MM.1S (cell line): ENCODE measurements around the gene NCAM2.
A peak's percentile ranks its signal among the peaks of the same experiment; 100 is the strongest.

Experiments
- DNase-seq: peaks from one replicate; pipeline ENCODE4 v3.0.0-alpha.2; 2015
- H2AFZ ChIP-seq: fragments of 300-600 bp; sonication (generic); 2 replicates; pipeline ENCODE4 v1.6.0; 2016; ENCODE audit warnings: antibody characterized with exemption, low read length
- H3F3A ChIP-seq: fragments of 300-600 bp; sonication (generic); 2 replicates; pipeline ENCODE4 v1.6.1; 2016; ENCODE audit warnings: mild to moderate bottlenecking, antibody characterized with exemption, low read length, moderate library complexity, mixed read lengths; ENCODE audit not compliant: insufficient read depth
- H3K27ac ChIP-seq: fragments of 300-600 bp; sonication (generic); 2 replicates; pipeline ENCODE4 v1.5.1; 2016; ENCODE audit warnings: mild to moderate bottlenecking, low read length
- H3K27me3 ChIP-seq: fragments of 300-600 bp; sonication (generic); replicated peaks from 2 replicates; pipeline ENCODE4 v1.6.0; 2016; ENCODE audit warnings: low read length; ENCODE audit not compliant: insufficient read depth
- H3K36me3 ChIP-seq: fragments of 300-600 bp; sonication (generic); replicated peaks from 2 replicates; pipeline ENCODE4 v1.6.1; 2016; ENCODE audit warnings: mild to moderate bottlenecking, low read length, mixed read lengths; ENCODE audit not compliant: insufficient read depth
- H3K4me1 ChIP-seq: fragments of 300-600 bp; sonication (generic); 2 replicates; pipeline ENCODE4 v1.6.1; 2016; ENCODE audit warnings: low read length, mixed read lengths
- H3K4me2 ChIP-seq: fragments of 300-600 bp; sonication (generic); 2 replicates; pipeline ENCODE4 v1.6.0; 2016; ENCODE audit warnings: low read depth, low read length
- H3K4me3 ChIP-seq: fragments of 300-600 bp; sonication (generic); 2 replicates; pipeline ENCODE4 v1.5.1; 2016; ENCODE audit warnings: low read length, mixed read lengths
- H3K79me2 ChIP-seq: fragments of 300-600 bp; sonication (generic); 2 replicates; pipeline ENCODE4 v1.6.1; 2016; ENCODE audit warnings: mixed run types, low read length, mixed read lengths
- H3K9ac ChIP-seq: fragments of 300-600 bp; sonication (generic); 2 replicates; pipeline ENCODE4 v1.6.1; 2016; ENCODE audit warnings: low read length, mixed read lengths
- H3K9me2 ChIP-seq: fragments of 300-600 bp; sonication (generic); replicated peaks from 2 replicates; pipeline ENCODE4 v1.6.1; 2016; ENCODE audit warnings: mild to moderate bottlenecking, low read length, mixed read lengths; ENCODE audit not compliant: insufficient read depth
- H3K9me3 ChIP-seq: fragments of 300-600 bp; sonication (generic); replicated peaks from 2 replicates; pipeline ENCODE4 v1.6.1; 2016; ENCODE audit warnings: mild to moderate bottlenecking, low read length, mixed read lengths; ENCODE audit not compliant: insufficient read depth
- H4K20me1 ChIP-seq: fragments of 300-600 bp; sonication (generic); 2 replicates; pipeline ENCODE4 v1.6.1; 2016; ENCODE audit warnings: mild to moderate bottlenecking, low read length, moderate library complexity, mixed read lengths; ENCODE audit not compliant: insufficient read depth
- EZH2 ChIP-seq: fragments of 300-600 bp; sonication (generic); optimal IDR thresholded peaks from 2 replicates; pipeline ENCODE3; 2017; ENCODE audit warnings: low read depth, mild to moderate bottlenecking, antibody characterized with exemption, low read length, mixed read lengths
- EZH2phosphoT487 ChIP-seq: fragments of 300-600 bp; sonication (generic); IDR thresholded peaks from 2 replicates; pipeline ENCODE4 v1.6.1; 2018; ENCODE audit warnings: antibody characterized with exemption, low read length
- TF ChIP-seq, protein P1 (sequence below): fragments of 300-600 bp; sonication (generic); IDR thresholded peaks from 2 replicates; pipeline ENCODE4 v1.5.1; 2016; ENCODE audit warnings: antibody characterized with exemption, low read length, mixed read lengths

The NCAM2 gene

DNA sequence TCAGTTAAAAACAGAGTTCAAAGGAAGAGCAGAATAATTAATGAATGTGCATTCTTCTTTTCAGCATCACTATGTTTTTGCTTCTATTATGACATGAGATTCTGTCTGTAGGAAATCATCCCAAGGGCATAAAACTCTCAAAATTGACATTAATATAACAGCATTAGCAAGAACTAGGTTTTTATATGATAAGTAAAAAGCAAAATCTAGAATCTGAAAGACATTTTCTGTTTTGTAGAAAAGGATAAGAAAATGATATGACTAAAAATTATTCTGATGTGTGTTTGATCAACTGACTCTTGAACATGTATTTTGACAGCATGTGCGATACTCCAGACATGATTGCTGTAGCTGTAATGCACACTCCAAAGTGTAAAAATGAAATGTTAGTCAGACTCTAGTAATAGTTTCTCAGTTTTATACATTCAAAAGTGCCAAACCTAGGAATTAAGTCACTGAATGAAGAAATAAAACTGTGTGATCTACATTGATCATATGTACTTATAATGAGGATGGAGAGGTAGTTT, 197.3 kb downstream of the NCAM2 start:
- H3F3A ChIP-seq = no peaks in the 10 kb centered on the region
- H2AFZ ChIP-seq = no peak overlapping the region
- H3K27ac ChIP-seq = no peak overlapping the region
- H3K36me3 ChIP-seq = no peaks in the 10 kb centered on the region
- H3K4me3 ChIP-seq = no peak overlapping the region
- TF ChIP-seq EZH2phosphoT487 = no peak
- no peak for TF ChIP-seq EZH2
- TF ChIP-seq, protein P1, sequence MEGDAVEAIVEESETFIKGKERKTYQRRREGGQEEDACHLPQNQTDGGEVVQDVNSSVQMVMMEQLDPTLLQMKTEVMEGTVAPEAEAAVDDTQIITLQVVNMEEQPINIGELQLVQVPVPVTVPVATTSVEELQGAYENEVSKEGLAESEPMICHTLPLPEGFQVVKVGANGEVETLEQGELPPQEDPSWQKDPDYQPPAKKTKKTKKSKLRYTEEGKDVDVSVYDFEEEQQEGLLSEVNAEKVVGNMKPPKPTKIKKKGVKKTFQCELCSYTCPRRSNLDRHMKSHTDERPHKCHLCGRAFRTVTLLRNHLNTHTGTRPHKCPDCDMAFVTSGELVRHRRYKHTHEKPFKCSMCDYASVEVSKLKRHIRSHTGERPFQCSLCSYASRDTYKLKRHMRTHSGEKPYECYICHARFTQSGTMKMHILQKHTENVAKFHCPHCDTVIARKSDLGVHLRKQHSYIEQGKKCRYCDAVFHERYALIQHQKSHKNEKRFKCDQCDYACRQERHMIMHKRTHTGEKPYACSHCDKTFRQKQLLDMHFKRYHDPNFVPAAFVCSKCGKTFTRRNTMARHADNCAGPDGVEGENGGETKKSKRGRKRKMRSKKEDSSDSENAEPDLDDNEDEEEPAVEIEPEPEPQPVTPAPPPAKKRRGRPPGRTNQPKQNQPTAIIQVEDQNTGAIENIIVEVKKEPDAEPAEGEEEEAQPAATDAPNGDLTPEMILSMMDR = no peak
- H3K9me2 ChIP-seq = no peaks in the 10 kb centered on the region
- no peaks in the 10 kb centered on the region for H3K79me2 ChIP-seq
- no peak overlapping the region for H3K4me2 ChIP-seq
- DNase-seq = no peak
- no peaks in the 10 kb centered on the region for H3K27me3 ChIP-seq
- no peaks in the 10 kb centered on the region for H3K4me1 ChIP-seq
- no peaks in the 10 kb centered on the region for H3K9me3 ChIP-seq
- no peak overlapping the region for H3K9ac ChIP-seq
- no peaks in the 10 kb centered on the region; the same call in 1 of the 2 replicates for H4K20me1 ChIP-seq

DNA sequence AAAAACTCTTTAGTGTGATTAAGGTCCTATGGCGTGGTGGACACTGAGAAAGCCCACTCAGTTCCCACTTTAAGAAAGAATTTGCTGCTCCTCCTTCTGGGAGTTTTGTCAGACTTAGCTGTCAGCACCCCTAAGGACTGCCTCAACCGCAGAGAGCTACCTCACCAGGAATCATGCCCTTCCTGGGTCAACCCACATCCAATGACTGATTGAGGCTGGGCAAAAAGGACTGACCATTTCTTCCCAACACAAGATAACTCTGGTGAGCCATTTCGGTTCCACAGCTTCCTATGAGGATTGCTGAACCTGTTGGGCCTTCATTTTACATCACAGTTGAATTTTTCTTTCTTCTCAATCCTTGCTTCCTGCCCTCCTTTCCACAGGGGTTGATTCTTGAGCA, 197.9 kb downstream of the NCAM2 start:
- TF ChIP-seq, protein P1 = no peak
- no peak for TF ChIP-seq EZH2
- TF ChIP-seq EZH2phosphoT487 = no peak
- no peaks in the 10 kb centered on the region for H3K4me1 ChIP-seq
- DNase-seq = no peak
- H3K9me3 ChIP-seq = no peaks in the 10 kb centered on the region
- no peaks in the 10 kb centered on the region for H3K79me2 ChIP-seq
- no peaks in the 10 kb centered on the region for H3K27me3 ChIP-seq
- no peak overlapping the region for H3K9ac ChIP-seq
- no peak overlapping the region for H3K4me3 ChIP-seq
- H2AFZ ChIP-seq = peak overlapping the region; percentile 44; the same call in 1 of the 2 replicates
- H3K4me2 ChIP-seq = no peak overlapping the region
- H4K20me1 ChIP-seq = no peaks in the 10 kb centered on the region; the same call in 1 of the 2 replicates
- no peaks in the 10 kb centered on the region for H3F3A ChIP-seq
- H3K27ac ChIP-seq = no peak overlapping the region
- no peaks in the 10 kb centered on the region for H3K36me3 ChIP-seq
- no peaks in the 10 kb centered on the region for H3K9me2 ChIP-seq

GRCh38 chr21:21196848-21197247, 198.6 kb downstream of the NCAM2 start:
- no peaks in the 10 kb centered on the region for H3K27me3 ChIP-seq
- no peaks in the 10 kb centered on the region for H3K9me2 ChIP-seq
- DNase-seq = peak; percentile 22
- TF ChIP-seq EZH2 (no peak), EZH2phosphoT487 (no peak)
- TF ChIP-seq, protein P1 = no peak
- H3K27ac ChIP-seq = no peak overlapping the region
- H3K4me1 ChIP-seq = no peaks in the 10 kb centered on the region
- no peaks in the 10 kb centered on the region for H3K9me3 ChIP-seq
- H4K20me1 ChIP-seq = no peaks in the 10 kb centered on the region; the same call in 1 of the 2 replicates
- no peak overlapping the region for H3K9ac ChIP-seq
- H3K36me3 ChIP-seq = no peaks in the 10 kb centered on the region
- no peaks in the 10 kb centered on the region for H3F3A ChIP-seq
- H3K79me2 ChIP-seq = no peaks in the 10 kb centered on the region
- peak overlapping the region; percentile 25; the same call in 1 of the 2 replicates for H3K4me3 ChIP-seq
- H3K4me2 ChIP-seq = peak overlapping the region; percentile 33; the same call in 1 of the 2 replicates
- peak overlapping the region; percentile 44 for H2AFZ ChIP-seq
